ENCODE results near the gene NPTX1. TPM values are rescaled to one million over a fixed set of nuclear protein-coding genes. Genes with fewer than 3 reads are reported as not detected.

NPTX1 gene
- total and polyA plus RNA-seq, 9 of the 15 experiments (the other 6 are each of a cell fraction or from before 2014, with no cell fraction given), result 0.04 TPM; not detected in 8

DNA sequence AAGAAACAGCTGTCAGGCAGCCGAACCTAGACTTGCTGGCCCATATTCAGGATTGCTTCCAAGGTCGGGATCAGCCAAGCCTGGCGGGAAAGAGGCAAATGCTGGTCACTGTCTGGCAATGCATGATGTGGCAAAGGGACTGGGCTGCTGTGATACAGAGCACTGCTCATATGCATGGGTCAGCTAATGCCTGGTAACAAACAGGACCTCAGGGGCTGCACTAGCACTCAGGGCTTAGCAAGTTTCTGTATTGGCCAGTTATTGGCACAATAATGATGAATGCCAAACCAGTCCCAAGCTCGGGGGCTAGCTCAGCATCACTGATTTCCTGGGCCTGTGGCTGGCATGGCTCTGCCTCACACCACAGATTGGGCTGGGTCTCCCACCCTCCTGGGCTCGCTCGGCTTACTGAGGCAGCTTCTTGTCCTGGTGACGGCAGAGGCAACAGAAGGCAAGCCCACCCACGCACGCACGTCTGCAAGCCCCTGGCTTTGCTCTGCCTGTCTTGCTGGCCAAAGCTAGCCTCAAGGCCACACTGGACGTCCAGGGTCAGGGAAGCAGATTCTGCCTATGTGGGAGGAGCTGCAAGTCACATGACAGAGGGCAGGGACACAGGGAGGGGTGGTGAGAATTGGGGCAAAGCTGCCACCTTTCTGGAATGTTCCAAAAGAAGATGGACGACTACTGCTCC, 46.8 kb upstream of the NPTX1 start:
- intact Hi-C loops (cut with micrococcal nuclease), result no loop called here
- POLR2A ChIA-PET, result interaction anchor here (0.6 to 0.7 kb wide), 2 partner anchors 11 to 96 kb away, joined by 3 read pairs; no protein-coding TSS in a partner anchor
- CTCF ChIA-PET (ENCODE audit: low intra/inter-chr PET ratio), result no interaction called here

More for the DNA sequence above, 46.8 kb upstream of the NPTX1 start:
- 4% methylated on average over 11 of the region's 12 CpGs for WGBS (ENCODE audit: insufficient coverage, low coverage, missing lambda C conversion rate)
- peaks cover 7% of the 10 kb centered on the region; the same call in 1 of the 2 replicates for H4K20me1 ChIP-seq (replicated peaks; ENCODE audit: control insufficient read depth, insufficient read depth, low read length)
- ATAC-seq (no peak), FAIRE-seq (no peak), DNase-seq (ENCODE audit: extremely low read depth in 1 of 4, low spot score in 3 of 4) (no peak)
- no peak overlapping the region for H3K9ac ChIP-seq (ENCODE audit: insufficient read depth in 1 of 2, low read depth in 2 of 2, low read length in 2 of 2)
- no peaks in the 10 kb centered on the region for H3K36me3 ChIP-seq (ENCODE audit: control insufficient read depth, insufficient read depth, low read length)
- H2AFZ ChIP-seq (ENCODE audit: low read depth, low read length), result no peak overlapping the region
- no TSS peak for BruUV-seq (replicated peaks)
- peaks cover 4% of the 10 kb centered on the region; the same call in 1 of the 2 replicates for H3K9me3 ChIP-seq (replicated peaks; ENCODE audit: control insufficient read depth, insufficient read depth, low read depth, low read length)
- TF ChIP-seq RBM25 (IDR thresholded peaks at IDR 0.05; ENCODE audit: low read depth, low read length, severe bottlenecking), result peak; percentile 55
- no peak for TF ChIP-seq NR2F6 (CRISPR knock-in tag; IDR thresholded peaks at IDR 0.05)
- TF ChIP-seq, protein P1, sequence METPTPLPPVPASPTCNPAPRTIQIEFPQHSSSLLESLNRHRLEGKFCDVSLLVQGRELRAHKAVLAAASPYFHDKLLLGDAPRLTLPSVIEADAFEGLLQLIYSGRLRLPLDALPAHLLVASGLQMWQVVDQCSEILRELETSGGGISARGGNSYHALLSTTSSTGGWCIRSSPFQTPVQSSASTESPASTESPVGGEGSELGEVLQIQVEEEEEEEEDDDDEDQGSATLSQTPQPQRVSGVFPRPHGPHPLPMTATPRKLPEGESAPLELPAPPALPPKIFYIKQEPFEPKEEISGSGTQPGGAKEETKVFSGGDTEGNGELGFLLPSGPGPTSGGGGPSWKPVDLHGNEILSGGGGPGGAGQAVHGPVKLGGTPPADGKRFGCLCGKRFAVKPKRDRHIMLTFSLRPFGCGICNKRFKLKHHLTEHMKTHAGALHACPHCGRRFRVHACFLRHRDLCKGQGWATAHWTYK (CRISPR knock-in tag; IDR thresholded peaks at IDR 0.05), result no peak
- TF ChIP-seq EGR1 (conservative IDR thresholded peaks at IDR 0.05), result peak; percentile 21; the same call in 1 of the 2 replicates
- TF ChIP-seq KDM1A (IDR thresholded peaks at IDR 0.05), result peak in 1 of 2 experiments; percentile 59; a peak in 1 of 4 replicates
- TF ChIP-seq BCOR (IDR thresholded peaks at IDR 0.05), result peak; percentile 75; the same call in 1 of the 2 replicates
- peak in 1 of 2 experiments; percentile 56; a peak in 1 of 3 replicates for TF ChIP-seq CBX3 (IDR thresholded peaks at IDR 0.05; ENCODE audit: borderline replicate concordance in 1 of 2, low read length in 2 of 2)
- TF ChIP-seq, protein P2, sequence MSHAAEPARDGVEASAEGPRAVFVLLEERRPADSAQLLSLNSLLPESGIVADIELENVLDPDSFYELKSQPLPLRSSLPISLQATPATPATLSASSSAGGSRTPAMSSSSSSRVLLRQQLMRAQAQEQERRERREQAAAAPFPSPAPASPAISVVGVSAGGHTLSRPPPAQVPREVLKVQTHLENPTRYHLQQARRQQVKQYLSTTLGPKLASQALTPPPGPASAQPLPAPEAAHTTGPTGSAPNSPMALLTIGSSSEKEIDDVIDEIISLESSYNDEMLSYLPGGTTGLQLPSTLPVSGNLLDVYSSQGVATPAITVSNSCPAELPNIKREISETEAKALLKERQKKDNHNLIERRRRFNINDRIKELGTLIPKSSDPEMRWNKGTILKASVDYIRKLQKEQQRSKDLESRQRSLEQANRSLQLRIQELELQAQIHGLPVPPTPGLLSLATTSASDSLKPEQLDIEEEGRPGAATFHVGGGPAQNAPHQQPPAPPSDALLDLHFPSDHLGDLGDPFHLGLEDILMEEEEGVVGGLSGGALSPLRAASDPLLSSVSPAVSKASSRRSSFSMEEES (CRISPR knock-in tag; IDR thresholded peaks at IDR 0.05), result peak; percentile 54
- no peak for TF ChIP-seq ESRRA (IDR thresholded peaks at IDR 0.05; ENCODE audit: borderline replicate concordance, low read depth)
- H3K4me3 ChIP-seq, result no peak overlapping the region
- no peaks in the 10 kb centered on the region for H3K79me2 ChIP-seq (ENCODE audit: control insufficient read depth, insufficient read depth, low read length)
- H3K27me3 ChIP-seq (ENCODE audit: control insufficient read depth in 2 of 2, insufficient read depth in 2 of 2, low read length in 2 of 2), result peaks cover 65 to 84% of the 10 kb centered on the region in 2 experiments
- no peak overlapping the region for H3K27ac ChIP-seq (ENCODE audit: extremely low read depth, low read depth, low read length)
- H3K9me1 ChIP-seq (ENCODE audit: control insufficient read depth, insufficient read depth, low read length), result no peaks in the 10 kb centered on the region
- in situ Hi-C loops (cut with MboI), result no loop called here
- no peak overlapping the region for H3K4me2 ChIP-seq (ENCODE audit: insufficient read depth, low read length)
- 0 out of 5 replicates have a peak, but pooled peaks cover 0 to 3% of the 10 kb centered on the region in 2 experiments for H3K4me1 ChIP-seq (replicated peaks in 1 of 2; ENCODE audit: control insufficient read depth in 2 of 2, insufficient read depth in 2 of 2, low read length in 2 of 2)
